Stimulated activated CD8-positive, alpha-beta memory T cell treated with anti-CD3 and anti-CD28 coated beads, Interleukin-4, amount 100 ng/mL, for 24 hours (primary cell): ENCODE measurements around the gene STX4.

ENCODE experiments used
- DNase-seq: peaks from one replicate; pipeline ENCODE4 v3.0.0-alpha.2; 2020; ENCODE audit warnings: low read depth

Gene STX4

GRCh38 chr16:31020536-31020935 lies 12.8 kb upstream of the STX4 start:
- DNase-seq = no peak

- DNase-seq = no peak
These were observed 10.7 kb upstream of the STX4 start for GRCh38 chr16:31022544-31023251.

GRCh38 chr16:31023252-31023602 lies 10.1 kb upstream of the STX4 start:
- no peak for DNase-seq

GRCh38 chr16:31023627-31024226 lies 9.6 kb upstream of the STX4 start:
- DNase-seq = no peak

GRCh38 chr16:31025339-31025738 lies 8.0 kb upstream of the STX4 start:
- DNase-seq = no peak

- no peak for DNase-seq
These were observed 4.1 kb upstream of the STX4 start for GRCh38 chr16:31029272-31029671.

GRCh38 chr16:31031276-31031675 lies 2.1 kb upstream of the STX4 start:
- no peak for DNase-seq

GRCh38 chr16:31033709-31034492 lies 543 bp downstream of the STX4 start:
- peak; percentile 85 for DNase-seq

GRCh38 chr16:31036691-31037090 lies 3.3 kb downstream of the STX4 start:
- DNase-seq = no peak

- DNase-seq = no peak
These were observed 5.6 kb downstream of the STX4 start for GRCh38 chr16:31038993-31039392.

- DNase-seq = no peak
These were observed 9.5 kb downstream of the STX4 start for GRCh38 chr16:31042866-31043265.

- no peak for DNase-seq
These were observed 10.0 kb downstream of the STX4 start for GRCh38 chr16:31043352-31043751.

GRCh38 chr16:31043898-31044481 lies 10.6 kb downstream of the STX4 start:
- DNase-seq = no peak

- DNase-seq = no peak
These were observed 17.1 kb downstream of the STX4 start for GRCh38 chr16:31050280-31051030.

- no peak for DNase-seq
These were observed 18.8 kb downstream of the STX4 start for GRCh38 chr16:31052114-31052513.

GRCh38 chr16:31055613-31056012 lies 22.3 kb downstream of the STX4 start:
- no peak for DNase-seq

- DNase-seq = no peak
These were observed 27.9 kb downstream of the STX4 start for GRCh38 chr16:31061126-31061812.

- no peak for DNase-seq
These were observed 28.6 kb downstream of the STX4 start for GRCh38 chr16:31061813-31062440.

GRCh38 chr16:31063495-31063842 lies 30.1 kb downstream of the STX4 start:
- no peak for DNase-seq

GRCh38 chr16:31063843-31064611 lies 30.7 kb downstream of the STX4 start:
- no peak for DNase-seq
